ENCODE measurements around the gene ACAD10.

ACAD10 gene

GRCh38 chr12:111775205-111776193 is 89.6 kb downstream of the ACAD10 start:
- no peaks in the 10 kb centered on the region for H3K36me3 ChIP-seq (ENCODE audit: control insufficient read depth, low read length)
- H3K9me3 ChIP-seq (ENCODE audit: control insufficient read depth, insufficient read depth, low read length): no peaks in the 10 kb centered on the region
- H3F3A ChIP-seq (ENCODE audit: control insufficient read depth, insufficient read depth): no peaks in the 10 kb centered on the region
- peaks cover 10% of the 10 kb centered on the region; the same call in 1 of the 2 replicates for H3K79me2 ChIP-seq (ENCODE audit: control insufficient read depth, low read length)
- TF ChIP-seq, protein P1, sequence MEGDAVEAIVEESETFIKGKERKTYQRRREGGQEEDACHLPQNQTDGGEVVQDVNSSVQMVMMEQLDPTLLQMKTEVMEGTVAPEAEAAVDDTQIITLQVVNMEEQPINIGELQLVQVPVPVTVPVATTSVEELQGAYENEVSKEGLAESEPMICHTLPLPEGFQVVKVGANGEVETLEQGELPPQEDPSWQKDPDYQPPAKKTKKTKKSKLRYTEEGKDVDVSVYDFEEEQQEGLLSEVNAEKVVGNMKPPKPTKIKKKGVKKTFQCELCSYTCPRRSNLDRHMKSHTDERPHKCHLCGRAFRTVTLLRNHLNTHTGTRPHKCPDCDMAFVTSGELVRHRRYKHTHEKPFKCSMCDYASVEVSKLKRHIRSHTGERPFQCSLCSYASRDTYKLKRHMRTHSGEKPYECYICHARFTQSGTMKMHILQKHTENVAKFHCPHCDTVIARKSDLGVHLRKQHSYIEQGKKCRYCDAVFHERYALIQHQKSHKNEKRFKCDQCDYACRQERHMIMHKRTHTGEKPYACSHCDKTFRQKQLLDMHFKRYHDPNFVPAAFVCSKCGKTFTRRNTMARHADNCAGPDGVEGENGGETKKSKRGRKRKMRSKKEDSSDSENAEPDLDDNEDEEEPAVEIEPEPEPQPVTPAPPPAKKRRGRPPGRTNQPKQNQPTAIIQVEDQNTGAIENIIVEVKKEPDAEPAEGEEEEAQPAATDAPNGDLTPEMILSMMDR (IDR thresholded peaks at IDR 0.05; ENCODE audit: low read depth, low read length, poor library complexity, severe bottlenecking): no peak
- no peak for TF ChIP-seq EZH2phosphoT487 (IDR thresholded peaks at IDR 0.05; ENCODE audit: borderline replicate concordance, low read length)
- H3K27ac ChIP-seq (ENCODE audit: low read depth, low read length): peak overlapping the region; percentile 79
- no peaks in the 10 kb centered on the region for H3K27me3 ChIP-seq (ENCODE audit: control insufficient read depth, low read length)
- no peaks in the 10 kb centered on the region for H4K20me1 ChIP-seq (ENCODE audit: control insufficient read depth, insufficient read depth, low read depth, low read length)
- peak overlapping the region; percentile 61 for H3K4me3 ChIP-seq (ENCODE audit: low read length)
- H3K4me2 ChIP-seq (ENCODE audit: low read length): peak overlapping the region; percentile 69
- H3K4me1 ChIP-seq (ENCODE audit: control insufficient read depth, low read length): peaks cover 38% of the 10 kb centered on the region
- H3K9me2 ChIP-seq (replicated peaks; ENCODE audit: control insufficient read depth, low read length): no peaks in the 10 kb centered on the region

- Histone ChIP-seq H4K20me1 (ENCODE audit: control insufficient read depth, insufficient read depth, low read depth, low read length) (no peaks in the 10 kb centered on the region), H3K4me1 (ENCODE audit: control insufficient read depth, low read length) (peaks cover 38% of the 10 kb centered on the region), H3K27ac (ENCODE audit: low read depth, low read length) (no peak overlapping the region), H3K9me2 (replicated peaks; ENCODE audit: control insufficient read depth, low read length) (no peaks in the 10 kb centered on the region), H3K4me3 (ENCODE audit: low read length) (no peak overlapping the region), H3K79me2 (ENCODE audit: control insufficient read depth, low read length) (peaks cover 10% of the 10 kb centered on the region; the same call in 1 of the 2 replicates), H3K9me3 (ENCODE audit: control insufficient read depth, insufficient read depth, low read length) (no peaks in the 10 kb centered on the region), H3K4me2 (ENCODE audit: low read length) (no peak overlapping the region), H3K27me3 (ENCODE audit: control insufficient read depth, low read length) (no peaks in the 10 kb centered on the region), H3K36me3 (ENCODE audit: control insufficient read depth, low read length) (0 out of 2 replicates have a peak, but pooled peaks cover 3% of the 10 kb centered on the region), H3F3A (ENCODE audit: control insufficient read depth, insufficient read depth) (no peaks in the 10 kb centered on the region)
- TF ChIP-seq, protein P1 (IDR thresholded peaks at IDR 0.05; ENCODE audit: low read depth, low read length, poor library complexity, severe bottlenecking): no peak
- no peak for TF ChIP-seq EZH2phosphoT487 (IDR thresholded peaks at IDR 0.05; ENCODE audit: borderline replicate concordance, low read length)
Measured at GRCh38 chr12:111776836-111777344, 91.0 kb downstream of the ACAD10 start.

DNA sequence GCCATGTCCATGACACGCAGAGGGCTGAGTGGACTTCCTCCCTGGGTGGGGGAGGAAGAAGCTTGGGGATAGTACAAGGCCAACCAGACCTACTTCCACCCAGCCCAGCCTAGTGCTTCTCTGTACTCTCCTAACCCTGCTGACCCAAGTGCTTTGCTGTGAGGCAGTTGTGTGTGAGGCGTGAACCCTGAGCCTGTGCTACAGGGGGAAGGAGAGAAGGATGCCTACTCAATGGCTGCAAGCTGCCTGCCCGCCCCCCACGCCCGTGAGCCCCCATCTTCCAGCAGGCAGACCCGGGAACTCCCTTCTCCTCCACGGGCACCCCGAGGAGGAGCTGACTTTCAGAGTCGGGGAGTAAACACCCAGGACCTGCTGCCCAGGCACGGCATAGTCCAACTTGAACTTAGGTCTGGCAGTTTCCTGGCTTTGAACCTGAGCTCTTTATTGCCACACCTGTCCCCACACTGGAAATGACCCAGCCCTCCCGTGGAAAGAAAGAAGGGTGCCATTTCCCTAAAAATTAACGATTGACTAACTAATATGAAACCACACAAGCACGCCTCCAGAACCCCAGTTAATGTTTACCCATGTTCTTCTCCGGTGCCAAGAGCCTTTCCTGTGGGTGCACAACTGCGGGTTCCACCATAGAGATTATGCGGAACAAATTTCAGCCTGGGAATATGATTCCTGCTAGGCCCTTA is 91.6 kb downstream of the ACAD10 start:
- no peaks in the 10 kb centered on the region for H3K27me3 ChIP-seq (ENCODE audit: control insufficient read depth, low read length)
- H3K27ac ChIP-seq (ENCODE audit: low read depth, low read length): no peak overlapping the region
- H3K79me2 ChIP-seq (ENCODE audit: control insufficient read depth, low read length): peaks cover 10% of the 10 kb centered on the region; the same call in 1 of the 2 replicates
- 0 out of 2 replicates have a peak, but pooled peaks cover 3% of the 10 kb centered on the region for H3K36me3 ChIP-seq (ENCODE audit: control insufficient read depth, low read length)
- no peak overlapping the region for H3K4me3 ChIP-seq (ENCODE audit: low read length)
- H3K4me2 ChIP-seq (ENCODE audit: low read length): no peak overlapping the region
- H3F3A ChIP-seq (ENCODE audit: control insufficient read depth, insufficient read depth): no peaks in the 10 kb centered on the region
- TF ChIP-seq, protein P1 (IDR thresholded peaks at IDR 0.05; ENCODE audit: low read depth, low read length, poor library complexity, severe bottlenecking): no peak
- TF ChIP-seq EZH2phosphoT487 (IDR thresholded peaks at IDR 0.05; ENCODE audit: borderline replicate concordance, low read length): no peak
- no peaks in the 10 kb centered on the region for H3K9me3 ChIP-seq (ENCODE audit: control insufficient read depth, insufficient read depth, low read length)
- peaks cover 38% of the 10 kb centered on the region for H3K4me1 ChIP-seq (ENCODE audit: control insufficient read depth, low read length)
- H3K9me2 ChIP-seq (replicated peaks; ENCODE audit: control insufficient read depth, low read length): no peaks in the 10 kb centered on the region
- H4K20me1 ChIP-seq (ENCODE audit: control insufficient read depth, insufficient read depth, low read depth, low read length): no peaks in the 10 kb centered on the region

Data from DOHH2 (cell line).